Endodermal cell (in vitro differentiated cells): ENCODE measurements around the gene CSH1. TPM values are rescaled to one million over a fixed set of nuclear protein-coding genes. Genes with fewer than 3 reads are reported as not detected.
"Not testable (repeated sequence)": the region's sequence is repeated elsewhere in the genome, so short reads cannot be mapped to it uniquely, and the experiment has no call there.

Experiments
- DNase-seq: peaks from one replicate; pipeline ENCODE4 v3.0.0-alpha.2; 2017
- H3K27ac ChIP-seq: 2 replicates; pipeline ENCODE4 v1.5.1; 2013; ENCODE audit warnings: mild to moderate bottlenecking, low read depth, low read length, moderate library complexity
- H3K27me3 ChIP-seq: 2 replicates; pipeline ENCODE4 v1.6.1; 2013; ENCODE audit warnings: mild to moderate bottlenecking, low read length, moderate library complexity; ENCODE audit not compliant: insufficient read depth, control insufficient read depth, poor library complexity, severe bottlenecking
- H3K36me3 ChIP-seq: 2 replicates; pipeline ENCODE4 v1.7.0; 2013; ENCODE audit warnings: mild to moderate bottlenecking, low read length, moderate library complexity; ENCODE audit not compliant: control insufficient read depth, insufficient read depth
- H3K4me1 ChIP-seq: one replicate; pipeline ENCODE4 v1.7.0; 2013; ENCODE audit warnings: low read length; ENCODE audit not compliant: control insufficient read depth, insufficient read depth
- H3K4me3 ChIP-seq: 2 replicates; pipeline ENCODE4 v1.5.1; 2013; ENCODE audit warnings: mild to moderate bottlenecking, low read length, moderate library complexity
- H3K9ac ChIP-seq: 2 replicates; pipeline ENCODE4 v1.6.1; 2013; ENCODE audit warnings: mild to moderate bottlenecking, low read length, moderate library complexity; ENCODE audit not compliant: poor library complexity, severe bottlenecking; ENCODE audit errors: extremely low read depth
- H3K9me3 ChIP-seq: 2 replicates; pipeline ENCODE4 v1.6.1; 2013; ENCODE audit warnings: mild to moderate bottlenecking, low read length, moderate library complexity; ENCODE audit not compliant: control insufficient read depth
- H3K27ac Mint-ChIP-seq: 2 replicates; pipeline ENCODE4 v1.8.0; 2020; ENCODE audit warnings: mixed read lengths
- H3K27me3 Mint-ChIP-seq: 2 replicates; pipeline ENCODE4 v1.8.0; 2021; ENCODE audit warnings: mild to moderate bottlenecking, mixed read lengths; ENCODE audit not compliant: insufficient read depth
- H3K36me3 Mint-ChIP-seq: 2 replicates; pipeline ENCODE4 v1.8.0; 2020; ENCODE audit warnings: low read depth, mixed read lengths
- H3K4me1 Mint-ChIP-seq: 2 replicates; pipeline ENCODE4 v1.8.0; 2020; ENCODE audit warnings: mixed read lengths
- H3K4me3 Mint-ChIP-seq: 2 replicates; pipeline ENCODE4 v1.8.0; 2020; ENCODE audit warnings: mild to moderate bottlenecking, moderate library complexity, mixed read lengths
- H3K9me3 Mint-ChIP-seq: 2 replicates; pipeline ENCODE4 v1.8.0; 2020; ENCODE audit warnings: mild to moderate bottlenecking, mixed read lengths
- CTCF ChIP-seq: fragments of 200-600 bp; sonication (generic); conservative IDR thresholded peaks from 2 replicates; pipeline ENCODE4 v1.5.0; 2021; ENCODE audit warnings: antibody characterized with exemption, mild to moderate bottlenecking
- WGBS, 2 experiments: methylation state at CpG; one replicate each; pipeline versions ENCODE4 v1.1.5 to v1.1.7; 2013; ENCODE audit warnings: missing lambda C conversion rate in 2 of 2, mixed read lengths in 1 of 2; ENCODE audit not compliant: insufficient coverage in 1 of 2, insufficient read length in 1 of 2; 5-methylcytosine and 5-hydroxymethylcytosine counted together
- total RNA-seq, 2 donors: library from RNA; stranded (reverse); fragmentation: NEBNext Ultra II Directional in 1 of 2; extraction: Animal tissue kit (Norgen Biotek cat#: 25700) in 1 of 2; gene quantifications; 2 replicates in 1 of 2; 3 replicates in 1 of 2; pipeline ENCODE4 v1.2.1, GENCODE V29; 2021

Gene CSH1
- total RNA-seq, 2 donors from 2014 or later, result 0.64 TPM; not detected in 1

GRCh38 chr17:63871646-63872365, 24.6 kb downstream of the CSH1 start:
- not testable (repeated sequence) for H3K27me3 ChIP-seq, DNase-seq, H3K27ac Mint-ChIP-seq, H3K4me1 Mint-ChIP-seq, H3K36me3 Mint-ChIP-seq, H3K27me3 Mint-ChIP-seq, H3K36me3 ChIP-seq, H3K4me3 ChIP-seq, H3K9me3 Mint-ChIP-seq, H3K27ac ChIP-seq, H3K9ac ChIP-seq, H3K9me3 ChIP-seq, H3K4me1 ChIP-seq, H3K4me3 Mint-ChIP-seq
- 95 to 98% methylated on average over 4 to 9 of the region's 15 CpGs for WGBS, 2 experiments

- H3K36me3 ChIP-seq, H3K27me3 ChIP-seq, DNase-seq, H3K4me1 ChIP-seq, H3K4me3 Mint-ChIP-seq, H3K9me3 Mint-ChIP-seq, H3K9ac ChIP-seq, H3K4me1 Mint-ChIP-seq, H3K27ac Mint-ChIP-seq, H3K27ac ChIP-seq, H3K9me3 ChIP-seq, H3K36me3 Mint-ChIP-seq, H3K27me3 Mint-ChIP-seq, H3K4me3 ChIP-seq: not testable (repeated sequence)
- 95 to 100% methylated on average over 4 of the region's 4 CpGs for WGBS, 2 experiments
These were observed 26.1 kb downstream of the CSH1 start for GRCh38 chr17:63870292-63870665.

GRCh38 chr17:63869491-63870291, 26.7 kb downstream of the CSH1 start:
- H3K4me3 ChIP-seq, H3K4me1 ChIP-seq, DNase-seq, H3K9ac ChIP-seq, H3K4me1 Mint-ChIP-seq, H3K27ac ChIP-seq, H3K27ac Mint-ChIP-seq, H3K4me3 Mint-ChIP-seq, H3K36me3 ChIP-seq, H3K9me3 ChIP-seq, H3K36me3 Mint-ChIP-seq, H3K27me3 ChIP-seq, H3K9me3 Mint-ChIP-seq, H3K27me3 Mint-ChIP-seq: not testable (repeated sequence)
- 84 to 85% methylated on average over 5 to 8 of the region's 9 CpGs for WGBS, 2 experiments
- peak; percentile 66 for TF ChIP-seq CTCF

- H3K27me3 Mint-ChIP-seq, H3K9me3 ChIP-seq, H3K4me1 Mint-ChIP-seq, H3K27me3 ChIP-seq, H3K4me3 Mint-ChIP-seq, H3K27ac ChIP-seq, H3K36me3 ChIP-seq, H3K9me3 Mint-ChIP-seq, H3K9ac ChIP-seq, H3K27ac Mint-ChIP-seq, H3K4me3 ChIP-seq, H3K36me3 Mint-ChIP-seq, H3K4me1 ChIP-seq: not testable (repeated sequence)
- peak; percentile 82 for DNase-seq
- TF ChIP-seq CTCF, result peak; percentile 26
- 60 to 82% methylated on average over 1 to 5 of the region's 7 CpGs for WGBS, 2 experiments
These were observed 29.7 kb downstream of the CSH1 start for GRCh38 chr17:63866625-63867024.
